A549 (cell line): ENCODE results near the gene CNTNAP2.

Experiments used
- HDAC2 ChIP-seq: fragments of 200-600 bp; sonication (generic); IDR thresholded peaks from 2 replicates; pipeline ENCODE4 v1.6.1; 2016
- POLR2A ChIP-seq: IDR thresholded peaks from 2 replicates; pipeline ENCODE4 v1.6.1; 2012; ENCODE audit warnings: mild to moderate bottlenecking, low read length
- RNF2 ChIP-seq: fragments of 200-600 bp; sonication (generic); IDR thresholded peaks from 2 replicates; pipeline ENCODE4 v1.6.1; 2016; ENCODE audit warnings: low read depth, mild to moderate bottlenecking, antibody characterized with exemption, moderate library complexity, borderline replicate concordance
- TP53 ChIP-seq: fragments of 250-450 bp; sonication (Bioruptor Pico); IDR thresholded peaks from 2 replicates; pipeline ENCODE4 v1.5.0; 2021; ENCODE audit warnings: mild to moderate bottlenecking, moderate library complexity
- ZFP36 ChIP-seq: fragments of 450-650 bp; IDR thresholded peaks from 2 replicates; pipeline ENCODE4 v1.6.1; 2014; ENCODE audit warnings: borderline replicate concordance; ENCODE audit not compliant: partially characterized antibody
- TF ChIP-seq, protein P1 (sequence below): fragments of >200 bp; sonication (Bioruptor Twin); formaldehyde crosslinking; IDR thresholded peaks from 3 replicates; pipeline ENCODE4 v1.5.1; 2016
- TF ChIP-seq, protein P2 (sequence below): IDR thresholded peaks from 2 replicates; pipeline ENCODE4 v1.6.1; 2012
- TF ChIP-seq, protein P3 (sequence below): fragments of 200-600 bp; sonication (generic); IDR thresholded peaks from 2 replicates; pipeline ENCODE4 v1.6.1; 2016; ENCODE audit warnings: antibody characterized with exemption, mild to moderate bottlenecking, moderate library complexity
- TF ChIP-seq, protein P4 (sequence below): fragments of >200 bp; sonication (Bioruptor Twin); formaldehyde crosslinking; IDR thresholded peaks from 3 replicates; pipeline ENCODE4 v1.6.1; 2016
- TF ChIP-seq, protein P5 (sequence below): fragments of 250-450 bp; sonication (Bioruptor Pico); IDR thresholded peaks from 2 replicates; pipeline ENCODE4 v1.5.0; 2020; ENCODE audit warnings: low read depth, mild to moderate bottlenecking, moderate library complexity

DNA sequence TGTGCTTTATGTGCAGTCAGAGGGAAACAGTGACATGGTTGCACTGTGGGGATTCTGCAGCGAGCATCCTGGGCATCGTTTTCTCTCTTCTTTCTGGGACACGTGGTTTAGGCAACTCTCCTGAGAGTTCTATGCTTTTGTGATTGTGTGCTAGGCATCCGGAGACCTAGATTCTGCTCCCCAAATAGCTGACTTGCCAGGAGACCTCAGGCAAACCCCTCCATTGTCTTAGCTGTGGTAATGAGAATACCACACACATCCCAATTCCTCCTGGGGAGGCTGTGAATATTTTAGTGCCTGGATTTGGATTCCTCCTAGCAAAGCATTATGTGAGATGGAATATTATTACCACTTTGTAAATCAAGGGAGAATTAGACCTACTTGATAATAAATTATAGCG lies 1862.0 kb downstream of the CNTNAP2 start:
- TF ChIP-seq, protein P1, sequence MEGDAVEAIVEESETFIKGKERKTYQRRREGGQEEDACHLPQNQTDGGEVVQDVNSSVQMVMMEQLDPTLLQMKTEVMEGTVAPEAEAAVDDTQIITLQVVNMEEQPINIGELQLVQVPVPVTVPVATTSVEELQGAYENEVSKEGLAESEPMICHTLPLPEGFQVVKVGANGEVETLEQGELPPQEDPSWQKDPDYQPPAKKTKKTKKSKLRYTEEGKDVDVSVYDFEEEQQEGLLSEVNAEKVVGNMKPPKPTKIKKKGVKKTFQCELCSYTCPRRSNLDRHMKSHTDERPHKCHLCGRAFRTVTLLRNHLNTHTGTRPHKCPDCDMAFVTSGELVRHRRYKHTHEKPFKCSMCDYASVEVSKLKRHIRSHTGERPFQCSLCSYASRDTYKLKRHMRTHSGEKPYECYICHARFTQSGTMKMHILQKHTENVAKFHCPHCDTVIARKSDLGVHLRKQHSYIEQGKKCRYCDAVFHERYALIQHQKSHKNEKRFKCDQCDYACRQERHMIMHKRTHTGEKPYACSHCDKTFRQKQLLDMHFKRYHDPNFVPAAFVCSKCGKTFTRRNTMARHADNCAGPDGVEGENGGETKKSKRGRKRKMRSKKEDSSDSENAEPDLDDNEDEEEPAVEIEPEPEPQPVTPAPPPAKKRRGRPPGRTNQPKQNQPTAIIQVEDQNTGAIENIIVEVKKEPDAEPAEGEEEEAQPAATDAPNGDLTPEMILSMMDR, result no peak
- TF ChIP-seq, protein P2, sequence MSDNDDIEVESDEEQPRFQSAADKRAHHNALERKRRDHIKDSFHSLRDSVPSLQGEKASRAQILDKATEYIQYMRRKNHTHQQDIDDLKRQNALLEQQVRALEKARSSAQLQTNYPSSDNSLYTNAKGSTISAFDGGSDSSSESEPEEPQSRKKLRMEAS, result no peak
- TF ChIP-seq TP53 (CRISPR knock-in tag) (no peak), ZFP36 (no peak), RNF2 (no peak), POLR2A (no peak), HDAC2 (no peak)
- TF ChIP-seq, protein P3, sequence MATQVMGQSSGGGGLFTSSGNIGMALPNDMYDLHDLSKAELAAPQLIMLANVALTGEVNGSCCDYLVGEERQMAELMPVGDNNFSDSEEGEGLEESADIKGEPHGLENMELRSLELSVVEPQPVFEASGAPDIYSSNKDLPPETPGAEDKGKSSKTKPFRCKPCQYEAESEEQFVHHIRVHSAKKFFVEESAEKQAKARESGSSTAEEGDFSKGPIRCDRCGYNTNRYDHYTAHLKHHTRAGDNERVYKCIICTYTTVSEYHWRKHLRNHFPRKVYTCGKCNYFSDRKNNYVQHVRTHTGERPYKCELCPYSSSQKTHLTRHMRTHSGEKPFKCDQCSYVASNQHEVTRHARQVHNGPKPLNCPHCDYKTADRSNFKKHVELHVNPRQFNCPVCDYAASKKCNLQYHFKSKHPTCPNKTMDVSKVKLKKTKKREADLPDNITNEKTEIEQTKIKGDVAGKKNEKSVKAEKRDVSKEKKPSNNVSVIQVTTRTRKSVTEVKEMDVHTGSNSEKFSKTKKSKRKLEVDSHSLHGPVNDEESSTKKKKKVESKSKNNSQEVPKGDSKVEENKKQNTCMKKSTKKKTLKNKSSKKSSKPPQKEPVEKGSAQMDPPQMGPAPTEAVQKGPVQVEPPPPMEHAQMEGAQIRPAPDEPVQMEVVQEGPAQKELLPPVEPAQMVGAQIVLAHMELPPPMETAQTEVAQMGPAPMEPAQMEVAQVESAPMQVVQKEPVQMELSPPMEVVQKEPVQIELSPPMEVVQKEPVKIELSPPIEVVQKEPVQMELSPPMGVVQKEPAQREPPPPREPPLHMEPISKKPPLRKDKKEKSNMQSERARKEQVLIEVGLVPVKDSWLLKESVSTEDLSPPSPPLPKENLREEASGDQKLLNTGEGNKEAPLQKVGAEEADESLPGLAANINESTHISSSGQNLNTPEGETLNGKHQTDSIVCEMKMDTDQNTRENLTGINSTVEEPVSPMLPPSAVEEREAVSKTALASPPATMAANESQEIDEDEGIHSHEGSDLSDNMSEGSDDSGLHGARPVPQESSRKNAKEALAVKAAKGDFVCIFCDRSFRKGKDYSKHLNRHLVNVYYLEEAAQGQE, result no peak
- TF ChIP-seq, protein P4, sequence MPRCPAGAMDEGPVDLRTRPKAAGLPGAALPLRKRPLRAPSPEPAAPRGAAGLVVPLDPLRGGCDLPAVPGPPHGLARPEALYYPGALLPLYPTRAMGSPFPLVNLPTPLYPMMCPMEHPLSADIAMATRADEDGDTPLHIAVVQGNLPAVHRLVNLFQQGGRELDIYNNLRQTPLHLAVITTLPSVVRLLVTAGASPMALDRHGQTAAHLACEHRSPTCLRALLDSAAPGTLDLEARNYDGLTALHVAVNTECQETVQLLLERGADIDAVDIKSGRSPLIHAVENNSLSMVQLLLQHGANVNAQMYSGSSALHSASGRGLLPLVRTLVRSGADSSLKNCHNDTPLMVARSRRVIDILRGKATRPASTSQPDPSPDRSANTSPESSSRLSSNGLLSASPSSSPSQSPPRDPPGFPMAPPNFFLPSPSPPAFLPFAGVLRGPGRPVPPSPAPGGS, result no peak
- TF ChIP-seq, protein P5, sequence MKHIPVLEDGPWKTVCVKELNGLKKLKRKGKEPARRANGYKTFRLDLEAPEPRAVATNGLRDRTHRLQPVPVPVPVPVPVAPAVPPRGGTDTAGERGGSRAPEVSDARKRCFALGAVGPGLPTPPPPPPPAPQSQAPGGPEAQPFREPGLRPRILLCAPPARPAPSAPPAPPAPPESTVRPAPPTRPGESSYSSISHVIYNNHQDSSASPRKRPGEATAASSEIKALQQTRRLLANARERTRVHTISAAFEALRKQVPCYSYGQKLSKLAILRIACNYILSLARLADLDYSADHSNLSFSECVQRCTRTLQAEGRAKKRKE (CRISPR knock-in tag), result no peak
